ENCODE measurements around the gene DACH1.

The DACH1 gene

DNA sequence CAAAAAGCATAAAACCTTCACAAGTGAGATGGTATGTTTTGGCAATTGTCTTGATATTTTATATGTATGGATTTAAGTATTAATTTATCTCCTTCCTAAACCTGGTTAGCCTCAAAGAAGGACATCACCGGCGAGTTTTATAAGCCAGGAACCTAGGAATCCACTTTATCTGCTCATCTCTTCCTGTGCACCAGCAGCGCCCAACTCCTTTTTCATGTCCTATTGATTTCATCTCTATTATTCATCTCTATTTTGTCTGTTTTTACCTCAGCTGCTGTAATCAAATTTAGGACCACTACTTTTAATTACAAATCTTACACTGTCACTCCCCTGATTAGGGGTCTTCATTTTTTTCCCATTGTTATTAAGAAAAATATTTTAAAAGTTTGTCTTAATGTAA is 286.4 kb downstream of the DACH1 start:
- no CpG with 5 or more reads among the region's 3 CpGs for WGBS (ENCODE audit: extremely low coverage, insufficient coverage, low lambda C conversion rate)
- H3K4me3 ChIP-seq (ENCODE audit: low read length): no peak overlapping the region

GRCh38 chr13:71578048-71578447 is 289.0 kb downstream of the DACH1 start:
- Histone ChIP-seq H3K56ac (ENCODE audit: low read length) (no peak overlapping the region), H3K18ac (ENCODE audit: low read length) (no peak overlapping the region), H3K27ac (ENCODE audit: low read depth, low read length) (no peak overlapping the region), H4K8ac (ENCODE audit: low read depth, low read length) (no peak overlapping the region), H2BK120ac (ENCODE audit: low read depth, low read length) (no peak overlapping the region), H3K79me1 (ENCODE audit: low read length) (no peaks in the 10 kb centered on the region), H2BK15ac (replicated peaks; ENCODE audit: low read depth) (no peak overlapping the region), H3K79me2 (ENCODE audit: control insufficient read depth, insufficient read depth, low read length) (no peaks in the 10 kb centered on the region), H3K4me2 (ENCODE audit: low read length) (no peak overlapping the region), H3K9ac (ENCODE audit: low read length) (no peak overlapping the region), H3K4ac (ENCODE audit: low read depth, low read length) (no peak overlapping the region), H3K27me3 (ENCODE audit: insufficient read depth, low read length, poor library complexity) (no peaks in the 10 kb centered on the region), H3K23ac (ENCODE audit: low read length) (no peak overlapping the region), H4K5ac (ENCODE audit: low read length) (no peak overlapping the region), H2AK5ac (ENCODE audit: low read length) (no peak overlapping the region), H3K4me1 (ENCODE audit: control insufficient read depth, low read depth, low read length) (no peaks in the 10 kb centered on the region), H2BK5ac (ENCODE audit: low read length) (no peak overlapping the region), H3K36me3 (ENCODE audit: control insufficient read depth, insufficient read depth, low read length) (no peaks in the 10 kb centered on the region), H3K4me3 (ENCODE audit: low read length) (no peak overlapping the region)
- WGBS (ENCODE audit: extremely low coverage, insufficient coverage, low lambda C conversion rate): no CpG with 5 or more reads among the region's 6 CpGs
- peak; percentile 2 for DNase-seq

More for the DNA sequence above, 286.4 kb downstream of the DACH1 start:
- Histone ChIP-seq H2BK15ac (replicated peaks; ENCODE audit: low read depth) (no peak overlapping the region), H2AK5ac (ENCODE audit: low read length) (no peak overlapping the region), H4K8ac (ENCODE audit: low read depth, low read length) (no peak overlapping the region), H3K79me1 (ENCODE audit: low read length) (no peaks in the 10 kb centered on the region), H3K4me2 (ENCODE audit: low read length) (no peak overlapping the region), H3K23ac (ENCODE audit: low read length) (no peak overlapping the region), H3K4ac (ENCODE audit: low read depth, low read length) (no peak overlapping the region), H3K18ac (ENCODE audit: low read length) (no peak overlapping the region), H3K4me1 (ENCODE audit: control insufficient read depth, low read depth, low read length) (no peaks in the 10 kb centered on the region), H3K79me2 (ENCODE audit: control insufficient read depth, insufficient read depth, low read length) (no peaks in the 10 kb centered on the region), H3K27me3 (ENCODE audit: insufficient read depth, low read length, poor library complexity) (no peaks in the 10 kb centered on the region), H2BK5ac (ENCODE audit: low read length) (no peak overlapping the region), H3K56ac (ENCODE audit: low read length) (no peak overlapping the region), H4K5ac (ENCODE audit: low read length) (no peak overlapping the region), H3K36me3 (ENCODE audit: control insufficient read depth, insufficient read depth, low read length) (no peaks in the 10 kb centered on the region), H3K9ac (ENCODE audit: low read length) (no peak overlapping the region), H2BK120ac (ENCODE audit: low read depth, low read length) (no peak overlapping the region), H3K27ac (ENCODE audit: low read depth, low read length) (no peak overlapping the region)
- no peak for DNase-seq

GRCh38 chr13:71577127-71577526 is 289.9 kb downstream of the DACH1 start:
- H3K36me3 ChIP-seq (ENCODE audit: control insufficient read depth, insufficient read depth, low read length): no peaks in the 10 kb centered on the region
- H3K79me2 ChIP-seq (ENCODE audit: control insufficient read depth, insufficient read depth, low read length): no peaks in the 10 kb centered on the region
- no peak overlapping the region for H4K5ac ChIP-seq (ENCODE audit: low read length)
- no peaks in the 10 kb centered on the region for H3K27me3 ChIP-seq (ENCODE audit: insufficient read depth, low read length, poor library complexity)
- no peak overlapping the region for H2BK120ac ChIP-seq (ENCODE audit: low read depth, low read length)
- DNase-seq: peak; percentile 56
- no peak overlapping the region for H3K9ac ChIP-seq (ENCODE audit: low read length)
- H4K8ac ChIP-seq (ENCODE audit: low read depth, low read length): no peak overlapping the region
- no peak overlapping the region for H3K4me3 ChIP-seq (ENCODE audit: low read length)
- H3K79me1 ChIP-seq (ENCODE audit: low read length): no peaks in the 10 kb centered on the region
- H2BK5ac ChIP-seq (ENCODE audit: low read length): no peak overlapping the region
- no peak overlapping the region for H3K4ac ChIP-seq (ENCODE audit: low read depth, low read length)
- H2AK5ac ChIP-seq (ENCODE audit: low read length): no peak overlapping the region
- no peak overlapping the region for H3K27ac ChIP-seq (ENCODE audit: low read depth, low read length)
- no CpG with 5 or more reads among the region's 2 CpGs for WGBS (ENCODE audit: extremely low coverage, insufficient coverage, low lambda C conversion rate)
- H2BK15ac ChIP-seq (replicated peaks; ENCODE audit: low read depth): no peak overlapping the region
- no peak overlapping the region for H3K18ac ChIP-seq (ENCODE audit: low read length)
- no peak overlapping the region for H3K23ac ChIP-seq (ENCODE audit: low read length)
- no peaks in the 10 kb centered on the region for H3K4me1 ChIP-seq (ENCODE audit: control insufficient read depth, low read depth, low read length)
- H3K56ac ChIP-seq (ENCODE audit: low read length): no peak overlapping the region
- no peak overlapping the region for H3K4me2 ChIP-seq (ENCODE audit: low read length)

DNA sequence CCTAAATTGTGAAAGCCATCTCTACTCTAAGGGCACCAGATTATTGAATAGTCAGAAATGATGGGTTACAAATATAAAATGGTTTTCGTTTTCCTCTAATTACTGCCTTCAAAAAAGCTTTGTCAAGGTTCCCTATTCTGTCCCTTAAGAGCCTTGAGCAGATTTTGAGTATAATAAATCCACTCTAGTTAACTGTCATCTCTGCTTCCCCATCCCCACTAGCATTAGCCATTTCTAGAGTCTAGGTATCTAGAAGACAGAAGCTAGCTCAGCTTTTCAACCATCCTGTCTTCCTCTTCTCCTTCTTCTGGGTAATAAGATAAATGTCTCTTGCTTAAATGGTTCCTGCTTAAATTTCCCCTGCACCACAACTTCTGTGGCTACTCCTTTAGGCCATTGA is 290.4 kb downstream of the DACH1 start:
- H3K18ac ChIP-seq (ENCODE audit: low read length): no peak overlapping the region
- H4K8ac ChIP-seq (ENCODE audit: low read depth, low read length): no peak overlapping the region
- no peak overlapping the region for H3K4ac ChIP-seq (ENCODE audit: low read depth, low read length)
- no peak overlapping the region for H2BK5ac ChIP-seq (ENCODE audit: low read length)
- no peak overlapping the region for H3K4me2 ChIP-seq (ENCODE audit: low read length)
- no peak overlapping the region for H2BK120ac ChIP-seq (ENCODE audit: low read depth, low read length)
- no CpG with 5 or more reads among the region's 1 CpG for WGBS (ENCODE audit: extremely low coverage, insufficient coverage, low lambda C conversion rate)
- no peak overlapping the region for H3K27ac ChIP-seq (ENCODE audit: low read depth, low read length)
- H3K36me3 ChIP-seq (ENCODE audit: control insufficient read depth, insufficient read depth, low read length): no peaks in the 10 kb centered on the region
- no peak for DNase-seq
- H3K79me2 ChIP-seq (ENCODE audit: control insufficient read depth, insufficient read depth, low read length): no peaks in the 10 kb centered on the region
- H2AK5ac ChIP-seq (ENCODE audit: low read length): no peak overlapping the region
- H3K4me3 ChIP-seq (ENCODE audit: low read length): no peak overlapping the region
- no peak overlapping the region for H3K23ac ChIP-seq (ENCODE audit: low read length)
- H3K4me1 ChIP-seq (ENCODE audit: control insufficient read depth, low read depth, low read length): no peaks in the 10 kb centered on the region
- H3K56ac ChIP-seq (ENCODE audit: low read length): no peak overlapping the region
- H3K79me1 ChIP-seq (ENCODE audit: low read length): no peaks in the 10 kb centered on the region
- no peak overlapping the region for H4K5ac ChIP-seq (ENCODE audit: low read length)
- H2BK15ac ChIP-seq (replicated peaks; ENCODE audit: low read depth): no peak overlapping the region
- no peak overlapping the region for H3K9ac ChIP-seq (ENCODE audit: low read length)
- H3K27me3 ChIP-seq (ENCODE audit: insufficient read depth, low read length, poor library complexity): no peaks in the 10 kb centered on the region

- Histone ChIP-seq H2AK5ac (ENCODE audit: low read length) (no peak overlapping the region), H3K4ac (ENCODE audit: low read depth, low read length) (no peak overlapping the region), H2BK5ac (ENCODE audit: low read length) (no peak overlapping the region), H2BK120ac (ENCODE audit: low read depth, low read length) (no peak overlapping the region), H3K18ac (ENCODE audit: low read length) (no peak overlapping the region), H3K27ac (ENCODE audit: low read depth, low read length) (no peak overlapping the region), H3K4me3 (ENCODE audit: low read length) (no peak overlapping the region), H4K8ac (ENCODE audit: low read depth, low read length) (no peak overlapping the region), H3K79me2 (ENCODE audit: control insufficient read depth, insufficient read depth, low read length) (no peaks in the 10 kb centered on the region), H2BK15ac (replicated peaks; ENCODE audit: low read depth) (no peak overlapping the region), H3K9ac (ENCODE audit: low read length) (no peak overlapping the region), H3K79me1 (ENCODE audit: low read length) (no peaks in the 10 kb centered on the region), H3K36me3 (ENCODE audit: control insufficient read depth, insufficient read depth, low read length) (no peaks in the 10 kb centered on the region), H3K4me1 (ENCODE audit: control insufficient read depth, low read depth, low read length) (no peaks in the 10 kb centered on the region), H3K23ac (ENCODE audit: low read length) (no peak overlapping the region), H3K4me2 (ENCODE audit: low read length) (no peak overlapping the region), H4K5ac (ENCODE audit: low read length) (no peak overlapping the region), H3K27me3 (ENCODE audit: insufficient read depth, low read length, poor library complexity) (no peaks in the 10 kb centered on the region), H3K56ac (ENCODE audit: low read length) (no peak overlapping the region)
- no peak for DNase-seq
- no CpG with 5 or more reads among the region's 4 CpGs for WGBS (ENCODE audit: extremely low coverage, insufficient coverage, low lambda C conversion rate)
Measured at GRCh38 chr13:71546881-71547280, 320.1 kb downstream of the DACH1 start.

DNA sequence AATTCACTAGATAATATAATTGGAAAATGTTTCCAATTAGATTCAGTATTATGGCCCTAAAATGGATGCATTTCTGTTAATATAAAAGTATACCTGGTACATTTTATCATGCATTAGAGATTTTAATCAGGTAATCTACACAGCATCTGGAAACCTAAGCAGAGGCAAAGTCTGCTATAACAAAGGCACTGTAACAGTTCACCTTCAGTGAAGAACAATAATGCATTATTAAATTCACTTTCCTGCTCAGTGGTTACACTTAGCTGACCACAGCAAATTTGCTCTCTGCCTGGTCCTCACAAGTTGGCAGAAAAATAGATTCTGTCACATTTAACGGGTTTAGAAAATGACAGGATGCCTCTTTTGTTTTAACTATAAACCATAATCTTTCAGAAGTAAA is 326.9 kb downstream of the DACH1 start:
- Histone ChIP-seq H2BK15ac (replicated peaks; ENCODE audit: low read depth) (no peak overlapping the region), H2BK5ac (ENCODE audit: low read length) (no peak overlapping the region), H3K23ac (ENCODE audit: low read length) (no peak overlapping the region), H3K27ac (ENCODE audit: low read depth, low read length) (no peak overlapping the region), H3K4me1 (ENCODE audit: control insufficient read depth, low read depth, low read length) (no peaks in the 10 kb centered on the region), H3K56ac (ENCODE audit: low read length) (no peak overlapping the region), H4K8ac (ENCODE audit: low read depth, low read length) (no peak overlapping the region), H2BK120ac (ENCODE audit: low read depth, low read length) (no peak overlapping the region), H3K27me3 (ENCODE audit: insufficient read depth, low read length, poor library complexity) (no peaks in the 10 kb centered on the region), H3K79me2 (ENCODE audit: control insufficient read depth, insufficient read depth, low read length) (no peaks in the 10 kb centered on the region), H3K36me3 (ENCODE audit: control insufficient read depth, insufficient read depth, low read length) (no peaks in the 10 kb centered on the region), H3K9ac (ENCODE audit: low read length) (no peak overlapping the region), H3K4me2 (ENCODE audit: low read length) (no peak overlapping the region), H2AK5ac (ENCODE audit: low read length) (no peak overlapping the region), H3K79me1 (ENCODE audit: low read length) (no peaks in the 10 kb centered on the region), H3K4ac (ENCODE audit: low read depth, low read length) (no peak overlapping the region), H4K5ac (ENCODE audit: low read length) (no peak overlapping the region), H3K18ac (ENCODE audit: low read length) (no peak overlapping the region), H3K4me3 (ENCODE audit: low read length) (no peak overlapping the region)
- no peak for DNase-seq
- WGBS (ENCODE audit: extremely low coverage, insufficient coverage, low lambda C conversion rate): no CpG with 5 or more reads among the region's 1 CpG
